CD4-positive, alpha-beta T cell treated with Interleukin-21 for 1 hour (primary cell): Measurements from ENCODE around the gene TRRAP.
"Not testable (repeated sequence)": the region's sequence is repeated elsewhere in the genome, so short reads cannot be mapped to it uniquely, and the experiment has no call there.

ENCODE experiments used
- DNase-seq: peaks from one replicate; pipeline ENCODE4 v3.0.0-alpha.2; 2020

TRRAP gene

DNA sequence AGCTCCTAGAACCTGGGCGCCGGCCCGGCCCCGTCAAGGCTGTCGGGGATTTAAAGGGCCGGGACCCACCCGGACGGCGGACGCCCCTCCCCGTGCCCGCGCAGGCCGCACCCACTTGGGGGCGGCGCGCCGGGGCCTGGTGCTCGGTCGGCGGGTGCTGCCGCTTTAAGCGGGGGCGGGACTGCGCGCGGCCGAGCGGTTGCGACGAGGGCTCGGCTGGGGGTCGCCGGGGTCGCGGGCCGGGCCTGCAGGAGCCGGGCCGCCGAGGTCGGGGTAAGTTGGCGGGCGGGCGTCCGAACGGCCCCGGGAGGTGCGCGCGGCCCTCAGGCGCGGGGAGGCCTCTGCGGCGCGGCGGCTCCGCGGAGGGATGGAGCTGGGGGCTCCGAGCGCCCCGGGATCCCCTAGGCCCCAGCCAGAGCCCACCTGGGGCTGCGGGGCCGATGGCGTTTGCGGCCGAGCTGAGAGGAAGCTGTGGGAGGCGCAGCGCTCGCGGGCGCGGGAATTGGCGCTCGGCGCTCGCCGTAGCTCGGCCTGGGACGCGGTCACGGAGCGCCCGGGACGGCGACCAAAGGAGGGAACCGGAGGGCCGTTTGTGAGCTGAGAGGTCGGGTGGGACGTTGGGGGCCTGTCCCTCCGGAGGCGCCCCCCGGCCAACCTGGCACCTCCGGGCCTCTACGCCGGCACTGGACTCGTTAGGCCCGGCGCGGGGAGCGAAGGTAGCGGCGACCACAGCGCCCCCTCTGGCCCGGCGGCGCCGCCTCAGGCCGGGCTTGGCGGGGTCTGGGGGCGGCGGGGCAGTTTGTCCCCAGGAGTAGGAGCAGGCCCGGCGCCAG is at the start of gene TRRAP:
TSS of gene TRRAP (plus strand) at position 168 of the 833 bp plus-strand sequence. CDS start 2,619 bp downstream, outside the sequence.
- DNase-seq: peak; percentile 79

DNA sequence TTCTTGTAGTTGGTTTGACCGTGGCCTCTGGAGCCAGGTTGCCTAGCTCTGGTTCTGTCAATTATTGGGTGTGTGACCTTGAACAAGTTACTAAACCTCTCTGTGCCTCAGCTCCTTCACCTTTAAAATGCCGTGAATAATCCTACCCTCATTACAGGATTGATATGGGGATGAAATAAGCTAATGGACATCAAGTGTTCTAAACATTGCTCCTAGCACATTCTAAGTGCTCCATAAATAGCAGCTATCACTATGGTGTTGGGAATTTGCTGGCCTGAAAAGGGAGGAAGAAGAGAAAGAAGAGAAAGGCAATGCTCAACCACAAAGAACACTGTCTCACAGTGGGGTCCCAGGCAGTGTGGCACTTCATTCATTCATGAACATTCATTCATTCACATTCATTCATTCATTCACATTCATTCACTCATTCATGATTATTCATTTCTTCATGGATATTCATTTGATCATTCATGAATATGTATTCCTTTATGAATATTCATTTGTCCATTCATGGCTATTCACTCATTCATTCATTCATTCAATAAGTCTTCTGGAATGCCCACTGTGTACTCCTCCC is 47.3 kb upstream of the TRRAP start:
- no peak for DNase-seq

DNA sequence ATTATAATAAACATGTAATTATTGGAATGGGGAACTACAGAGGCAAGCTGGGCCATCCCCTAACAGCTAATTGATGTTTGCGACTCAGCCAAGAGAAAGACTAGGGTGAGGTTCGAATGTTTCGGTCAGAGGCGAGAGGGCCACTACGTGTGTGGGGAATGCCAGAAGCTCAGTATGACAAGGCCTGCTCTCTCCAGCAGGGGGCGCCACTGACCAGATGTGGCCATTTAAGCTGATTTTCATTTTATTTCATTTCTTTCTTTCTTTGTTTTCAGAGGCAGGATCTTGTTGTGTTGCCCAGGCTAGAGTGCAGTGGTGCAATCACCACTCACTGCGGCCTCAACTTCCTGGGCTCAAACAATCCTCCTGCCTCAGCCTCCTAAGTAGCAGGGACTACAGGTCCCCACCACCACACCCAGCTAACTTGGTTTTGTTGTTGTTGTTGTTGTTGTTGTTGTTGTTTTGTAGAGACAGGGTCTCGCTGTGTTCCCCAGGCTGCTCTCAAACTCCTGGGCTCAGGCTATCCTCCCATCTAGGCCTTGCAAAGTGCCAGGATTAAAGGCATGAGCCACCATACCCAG is 46.6 kb upstream of the TRRAP start:
- peak; percentile 26 for DNase-seq

DNA sequence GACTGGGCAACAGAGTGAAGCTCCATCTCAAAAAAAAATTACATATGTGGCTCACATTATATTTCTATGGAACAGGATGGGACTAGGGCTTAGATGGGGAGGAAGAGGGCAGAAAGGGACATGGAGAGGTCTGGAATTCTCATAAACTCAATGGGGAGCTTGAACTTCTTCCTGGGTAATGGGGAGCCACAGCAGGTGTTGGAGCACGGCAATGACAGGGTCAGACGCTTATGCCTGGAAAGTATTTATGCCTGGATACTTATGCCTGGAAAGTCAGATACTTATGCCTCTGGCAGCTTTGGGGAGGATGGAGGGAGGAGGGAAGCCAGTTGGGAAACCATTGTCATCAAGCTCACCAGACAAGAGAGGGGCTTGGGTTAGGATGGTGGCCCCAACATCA is 45.3 kb upstream of the TRRAP start:
- no peak for DNase-seq

DNA sequence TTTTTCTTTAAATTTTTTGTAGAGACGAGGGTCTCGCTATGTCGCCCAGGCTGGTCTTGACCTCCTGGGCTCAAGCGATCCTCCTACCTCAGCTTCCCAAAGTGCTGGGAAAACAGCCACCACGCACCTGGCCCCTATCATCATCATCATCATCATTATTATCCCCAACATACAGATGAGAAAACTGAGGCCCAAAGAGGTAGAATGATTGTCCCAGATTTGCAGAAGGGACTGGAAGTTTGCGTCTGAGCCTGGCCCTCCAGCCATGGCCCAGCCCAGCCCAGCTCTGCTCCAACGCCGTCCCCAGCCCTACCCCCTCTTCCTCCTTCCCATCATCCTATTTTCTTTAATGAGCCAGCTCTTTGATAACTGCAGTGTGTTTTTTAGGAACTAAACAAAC is 43.4 kb upstream of the TRRAP start:
- DNase-seq: no peak

DNA sequence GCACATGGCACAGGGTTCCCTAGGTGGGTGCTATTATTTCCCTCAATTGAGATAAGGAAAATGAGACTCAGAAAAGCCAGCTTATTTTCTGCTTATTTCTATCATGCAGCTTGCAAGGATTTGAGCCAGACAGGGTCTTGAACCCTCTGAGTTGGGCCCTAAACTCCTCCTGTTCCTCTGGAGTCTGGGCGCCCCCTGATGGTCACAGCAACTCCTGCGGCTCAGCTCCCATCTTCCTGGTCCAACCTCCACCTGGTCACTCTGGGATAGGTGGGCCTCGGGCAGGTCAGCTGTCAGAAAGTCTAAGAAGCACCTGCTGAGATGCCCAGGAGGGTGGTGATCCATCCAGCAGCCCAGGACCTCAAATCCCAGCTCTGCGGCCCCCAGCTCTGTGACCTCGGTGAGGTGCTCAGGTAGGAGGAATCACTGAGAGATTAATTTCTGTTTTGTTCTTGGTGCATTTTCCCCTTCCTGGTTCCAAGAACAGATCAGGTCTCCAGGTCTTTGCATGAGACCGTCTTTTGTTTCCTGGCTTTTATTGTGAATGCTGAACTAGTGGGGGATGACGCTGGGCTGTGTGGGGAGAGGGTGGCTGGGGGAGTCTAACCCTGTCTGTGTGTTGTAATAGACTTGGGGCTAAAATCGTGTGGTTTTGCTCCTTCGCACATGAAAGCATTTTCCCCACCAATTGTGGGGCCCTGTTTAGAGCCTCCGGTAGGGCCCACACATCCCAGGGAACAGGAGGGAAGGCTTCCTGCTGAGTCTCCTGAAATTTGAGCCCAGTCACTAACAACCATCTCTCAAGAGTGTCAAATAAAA is 41.3 kb upstream of the TRRAP start:
- no peak for DNase-seq

DNA sequence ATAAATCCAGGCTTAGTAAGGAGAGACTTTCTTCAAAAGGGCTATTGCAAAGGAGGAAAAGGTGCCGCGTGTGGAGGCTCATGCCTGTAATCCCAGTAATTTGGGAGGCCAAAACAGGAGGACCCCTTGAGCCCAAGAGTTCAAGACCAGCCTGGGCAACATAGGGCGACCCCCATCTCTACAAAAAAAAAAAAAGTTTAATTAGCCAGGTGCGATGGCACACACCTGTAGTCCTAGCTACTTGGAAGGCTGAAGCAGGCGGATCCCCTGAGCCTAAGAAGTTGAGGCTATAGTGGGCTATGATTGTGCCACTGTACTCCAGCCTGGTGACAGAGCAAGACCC is 40.7 kb upstream of the TRRAP start:
- DNase-seq: no peak

DNA sequence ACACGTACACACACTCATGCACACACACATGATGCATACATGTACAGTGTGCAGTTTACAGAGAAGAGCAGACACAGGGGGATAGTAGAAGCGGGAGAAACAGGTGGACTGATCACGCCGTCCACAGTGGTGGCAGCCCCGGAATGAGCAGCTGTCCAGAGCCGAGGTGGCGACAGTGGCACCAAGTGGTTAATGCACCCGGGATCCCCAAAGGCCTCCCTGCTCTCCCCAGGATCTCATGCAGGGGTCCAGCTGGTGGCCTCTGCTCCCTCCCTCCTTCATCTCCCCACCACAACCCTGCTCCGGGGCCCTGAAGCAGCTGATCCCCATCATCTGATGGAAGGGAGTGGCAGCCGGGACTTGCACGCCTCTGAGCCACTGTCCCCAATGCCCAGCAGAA is 38.2 kb upstream of the TRRAP start:
- no peak for DNase-seq

DNA sequence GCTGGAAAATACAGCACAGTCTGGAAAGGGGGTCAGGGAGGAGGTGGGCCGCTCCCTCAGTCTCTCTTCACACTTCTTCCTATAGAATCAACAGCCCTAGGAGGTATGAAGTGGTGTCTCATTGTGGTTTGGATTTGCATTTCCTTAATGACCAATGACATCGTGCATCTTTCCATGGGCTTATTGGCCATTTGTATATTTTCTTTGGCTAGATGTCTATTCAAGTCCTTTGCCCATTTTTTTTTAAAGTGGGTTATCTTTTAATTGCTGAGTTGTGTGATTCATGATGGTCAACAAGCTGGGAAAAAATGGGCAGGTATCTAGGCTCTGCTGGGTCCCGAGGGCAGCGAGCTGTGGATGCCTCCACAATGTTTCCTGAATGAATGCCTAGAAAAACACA is 37.6 kb upstream of the TRRAP start:
- no peak for DNase-seq

DNA sequence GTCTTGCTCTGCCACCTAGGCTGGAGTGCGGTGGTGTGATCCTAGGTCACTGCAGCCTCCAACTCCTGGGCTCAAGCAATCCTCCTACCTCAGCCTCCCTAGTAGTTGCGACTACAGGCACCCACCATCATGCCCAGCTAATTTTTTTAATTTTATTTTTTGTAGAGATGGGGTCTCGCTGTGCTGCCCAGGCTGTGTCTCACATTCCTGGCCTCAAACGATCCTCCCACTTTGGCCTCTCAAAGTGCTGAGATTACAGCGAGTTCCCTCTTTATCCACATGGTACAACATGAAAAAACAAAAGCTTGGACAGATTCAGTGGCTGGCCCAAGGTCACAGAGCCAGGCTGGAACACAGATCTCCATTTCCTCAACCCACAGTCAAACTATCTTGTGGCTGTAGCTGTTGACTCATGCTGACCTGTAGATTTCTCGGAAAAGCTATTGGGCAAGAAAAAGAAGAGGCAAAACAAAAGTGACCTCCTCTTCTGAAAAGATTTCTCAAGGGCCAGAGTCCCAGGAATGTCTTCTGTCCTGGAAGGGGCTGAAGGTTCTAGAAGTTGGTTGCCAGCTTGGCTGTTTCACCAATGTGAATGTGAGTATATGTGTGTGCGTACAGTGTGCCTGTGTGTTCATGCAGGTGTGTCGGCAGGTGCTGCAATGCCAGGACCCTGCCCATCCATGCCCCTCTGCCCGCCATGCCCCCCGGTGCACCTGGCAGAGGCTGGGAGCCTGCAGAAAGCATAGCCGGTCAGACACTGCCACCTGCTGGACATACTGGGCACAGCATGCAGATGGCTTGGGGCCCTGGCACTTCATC is 36.9 kb upstream of the TRRAP start:
- peak; percentile 54 for DNase-seq

DNA sequence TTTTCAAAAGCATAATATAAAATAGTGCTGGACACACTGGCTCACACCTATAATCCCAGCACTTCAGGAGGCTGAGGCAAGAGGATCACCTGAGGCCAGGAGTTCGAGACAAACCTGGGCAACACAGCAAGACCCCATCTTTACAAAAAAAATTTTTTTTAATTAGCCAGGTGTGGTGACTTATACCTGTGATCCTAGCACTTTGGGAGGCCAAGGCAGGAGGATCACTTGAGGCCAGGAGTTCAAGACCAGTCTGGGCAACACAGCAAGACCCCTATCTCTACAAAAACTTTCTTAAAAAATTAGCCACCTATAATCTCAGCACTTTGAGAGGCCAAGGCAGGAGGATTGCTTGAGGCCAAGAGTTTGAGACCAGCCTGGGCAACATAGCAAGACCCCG is 35.8 kb upstream of the TRRAP start:
- DNase-seq: not testable (repeated sequence)

DNA sequence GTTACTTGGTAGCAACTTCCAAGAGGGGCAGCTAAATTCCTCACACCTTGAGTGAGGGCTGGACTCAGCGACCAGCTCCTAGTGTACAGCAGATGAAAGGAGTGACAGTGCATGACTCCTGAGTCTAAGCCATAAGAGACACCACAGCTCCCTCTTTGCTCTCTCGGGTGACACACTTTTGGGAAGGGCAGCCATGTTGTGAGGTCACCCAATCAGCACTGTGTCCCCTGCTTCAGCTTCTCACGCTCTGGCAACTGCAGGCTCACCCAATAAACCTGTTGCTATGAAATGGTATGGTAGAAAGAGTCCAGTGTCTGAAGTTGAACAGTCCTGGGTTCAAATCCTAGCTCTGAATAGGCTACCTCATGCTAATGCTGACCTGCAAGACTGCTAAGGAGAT is 29.4 kb upstream of the TRRAP start:
- DNase-seq: no peak

DNA sequence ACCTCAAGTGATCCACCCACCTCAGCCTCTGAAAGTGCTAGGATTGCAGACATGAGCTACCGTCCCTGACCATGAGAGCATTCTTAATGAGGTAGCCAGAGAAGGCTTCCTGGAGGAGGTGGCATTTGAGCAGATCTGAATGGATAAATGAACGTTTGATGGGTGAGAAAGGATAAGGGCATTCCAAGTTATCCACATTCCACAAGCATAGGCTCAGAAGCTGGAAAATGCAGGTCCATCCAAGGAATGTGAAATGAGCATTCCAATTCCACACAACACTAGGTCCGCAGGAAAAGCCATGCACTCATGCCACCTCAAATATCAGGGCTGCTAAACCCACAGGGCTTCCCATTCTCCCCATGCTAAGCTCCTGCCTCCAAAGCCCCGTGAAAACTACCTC is 25.5 kb upstream of the TRRAP start:
- DNase-seq: no peak

DNA sequence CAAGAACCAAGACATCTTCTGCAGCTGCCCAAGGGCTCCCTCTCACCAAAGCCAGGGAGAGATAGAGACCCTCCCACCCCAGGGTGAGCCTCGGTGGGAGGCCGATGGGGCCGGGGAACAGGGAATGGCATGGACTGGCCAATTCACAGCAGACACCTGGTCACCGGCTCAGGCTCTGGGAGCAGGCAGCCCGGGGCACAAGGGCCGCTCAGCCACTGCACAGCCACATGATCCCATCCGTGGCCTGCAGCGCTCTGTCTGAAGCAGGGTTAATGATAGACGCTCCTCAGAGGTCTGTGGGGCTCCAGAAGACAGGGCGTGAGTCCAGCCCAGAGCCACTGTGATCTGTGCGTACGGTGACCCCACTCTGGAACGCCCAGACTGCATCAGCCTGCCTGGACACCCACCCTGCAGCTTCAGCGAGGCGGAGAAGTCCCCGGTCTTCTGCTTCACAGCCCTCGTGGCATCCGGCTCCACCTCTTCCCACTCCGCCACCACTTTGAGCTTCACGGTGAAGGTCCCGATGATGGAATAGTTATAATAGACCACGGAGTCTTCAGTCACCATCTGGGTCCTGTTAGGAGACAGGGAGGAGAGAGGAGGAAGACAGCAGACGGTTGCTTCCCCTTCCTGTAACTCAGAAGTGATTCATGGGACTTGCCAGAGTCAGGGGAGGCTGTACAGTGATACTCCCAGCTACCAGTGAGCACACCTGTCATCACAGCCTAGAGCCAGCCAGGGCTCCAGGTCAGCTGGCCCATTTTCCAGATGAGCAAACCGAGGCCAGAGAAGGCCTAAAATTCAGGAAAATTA is 22.5 kb upstream of the TRRAP start:
- no peak for DNase-seq

DNA sequence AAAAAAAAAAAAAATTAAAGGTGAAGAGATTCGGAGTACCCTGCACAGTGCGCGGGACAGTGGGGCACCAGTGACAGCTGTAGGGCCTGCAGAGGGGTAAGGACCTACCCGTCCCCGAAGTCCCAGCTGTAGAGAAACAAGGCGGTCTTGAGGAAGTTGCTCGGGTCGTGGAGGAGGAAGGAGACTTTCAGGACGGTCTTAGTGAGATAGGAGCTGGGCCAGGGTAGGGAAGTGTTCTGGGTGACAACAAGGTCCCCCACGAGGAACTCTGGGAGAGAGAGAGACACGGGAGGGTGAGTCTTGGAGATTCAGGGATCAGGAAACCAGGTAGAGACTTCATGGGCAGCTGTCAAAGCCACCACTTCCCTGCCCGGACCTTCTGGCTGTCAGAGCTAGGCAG is 18.3 kb upstream of the TRRAP start:
- no peak for DNase-seq

DNA sequence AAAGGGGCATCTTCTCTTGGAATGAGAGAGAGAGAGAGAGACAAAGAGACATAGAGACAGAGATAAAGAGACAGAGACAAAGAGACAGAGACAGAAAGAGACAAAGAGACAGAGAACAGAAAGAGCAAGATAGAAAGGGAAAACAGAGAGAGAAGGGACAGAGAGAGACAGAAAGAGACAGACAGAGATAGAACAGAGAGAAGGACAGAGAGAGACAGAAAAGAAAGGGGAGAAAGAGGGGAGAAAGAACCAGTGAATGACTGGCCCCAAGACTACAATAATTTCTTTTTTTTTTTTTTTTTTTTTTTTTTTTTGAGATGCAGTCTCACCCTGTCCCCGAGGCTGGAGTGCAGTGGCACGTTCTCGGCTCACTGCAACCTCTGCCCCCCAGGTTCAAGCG is 16.1 kb upstream of the TRRAP start:
- DNase-seq: no peak

DNA sequence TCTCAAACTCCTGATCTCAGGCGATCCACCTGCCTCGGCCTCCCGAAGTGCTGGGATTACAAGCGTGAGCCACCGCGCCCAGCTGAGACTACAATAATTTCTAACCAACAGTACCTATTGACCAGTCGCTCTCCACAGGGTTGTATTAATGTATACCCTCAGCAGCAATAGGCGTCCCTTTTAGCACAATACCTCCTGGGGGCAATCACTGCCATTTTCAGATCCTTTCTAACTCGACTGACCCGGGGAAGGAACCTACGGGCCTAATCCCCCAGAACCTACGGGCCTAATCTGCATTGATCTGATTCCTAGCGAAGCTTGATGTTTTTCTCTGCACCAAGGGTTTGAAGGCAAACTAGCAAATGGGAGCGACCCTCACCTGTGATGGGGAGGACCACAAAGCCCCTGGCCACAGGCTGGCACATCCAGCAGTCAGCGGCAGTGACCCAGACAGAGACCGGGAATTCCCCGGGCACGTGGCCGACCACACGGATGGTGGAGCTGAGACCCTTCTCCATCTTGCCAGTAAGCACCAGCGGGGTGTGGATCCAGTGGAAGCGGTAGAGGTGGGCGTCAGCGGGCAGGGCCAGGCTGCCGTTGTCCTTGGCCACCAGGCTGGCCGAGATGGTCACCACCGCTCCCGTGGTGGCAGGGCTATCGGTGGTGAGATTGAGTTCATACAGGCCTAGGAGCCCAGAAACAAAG is 15.5 kb upstream of the TRRAP start:
- no peak for DNase-seq

DNA sequence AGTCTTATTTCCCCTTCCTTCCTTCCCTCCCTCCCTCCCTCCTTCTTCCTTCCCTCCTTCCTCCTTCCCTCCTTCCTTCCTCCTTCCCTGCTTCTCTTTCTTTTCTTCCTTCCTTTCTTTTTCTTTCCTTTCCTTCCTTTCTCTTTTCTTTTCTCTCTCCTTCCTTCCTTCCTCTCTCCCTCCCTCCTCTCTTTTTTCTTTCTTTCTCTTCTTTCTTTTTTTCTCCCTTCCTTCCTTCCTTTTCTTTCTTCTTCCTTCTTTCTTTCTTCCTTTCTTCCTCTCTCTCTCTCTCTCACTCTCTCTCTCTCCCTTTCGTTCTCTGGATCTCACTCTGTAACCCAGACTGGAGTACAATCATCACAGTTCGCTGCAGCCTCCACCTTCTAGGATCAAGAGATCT is 14.7 kb upstream of the TRRAP start:
- no peak for DNase-seq

DNA sequence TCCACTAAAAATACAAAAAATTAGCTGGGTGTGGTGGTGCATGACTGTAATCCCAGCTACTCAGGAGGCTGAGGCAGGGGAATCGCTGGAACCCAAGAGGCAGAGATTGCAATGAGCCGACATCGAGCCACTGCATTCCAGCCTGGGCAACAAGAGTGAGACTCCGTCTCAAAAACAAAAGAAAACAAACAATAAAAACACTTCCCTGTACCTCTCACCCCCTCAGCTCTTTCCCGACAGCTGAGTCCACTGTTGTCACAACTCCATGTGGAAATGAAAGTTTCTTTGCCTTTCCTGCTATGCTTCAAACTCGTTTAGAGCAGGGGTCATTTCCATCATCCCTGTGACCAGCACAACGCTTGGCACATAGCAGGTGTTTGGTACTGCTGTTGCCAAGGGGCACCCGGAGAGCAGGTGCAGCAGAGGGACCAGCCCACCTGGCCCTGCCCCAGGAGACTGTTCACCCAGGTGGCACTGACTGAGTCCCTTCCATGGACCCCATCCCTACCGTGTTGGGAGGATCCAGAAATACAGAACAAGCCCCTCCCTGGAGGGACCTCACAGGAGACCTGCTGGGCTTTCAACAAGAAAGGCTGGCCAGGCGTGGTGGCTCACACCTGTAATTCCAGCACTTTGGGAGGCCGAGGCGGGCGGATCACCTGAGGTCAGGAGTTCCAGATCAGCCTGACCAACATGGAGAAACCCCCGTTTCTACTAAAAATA is 13.4 kb upstream of the TRRAP start:
- no peak for DNase-seq

DNA sequence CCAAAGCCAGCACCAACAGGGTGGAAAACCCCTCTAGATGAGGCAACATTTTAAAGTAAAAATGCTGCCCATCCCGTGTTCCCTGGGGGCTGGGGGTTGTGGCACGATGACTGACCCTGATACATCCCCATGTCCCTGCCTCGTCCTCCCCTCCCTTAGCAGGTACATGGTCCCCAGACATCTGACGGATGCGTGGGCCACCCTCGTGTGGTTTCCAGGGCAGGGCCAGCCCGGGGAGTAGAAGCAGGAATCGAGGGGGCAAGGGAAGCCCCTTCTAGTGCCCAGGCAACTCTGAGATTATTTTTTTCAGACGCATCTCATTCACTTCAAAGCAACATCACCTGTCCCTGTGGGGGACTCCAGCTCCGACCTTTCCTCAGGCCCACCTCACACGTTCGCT is 12.0 kb upstream of the TRRAP start:
- no peak for DNase-seq

DNA sequence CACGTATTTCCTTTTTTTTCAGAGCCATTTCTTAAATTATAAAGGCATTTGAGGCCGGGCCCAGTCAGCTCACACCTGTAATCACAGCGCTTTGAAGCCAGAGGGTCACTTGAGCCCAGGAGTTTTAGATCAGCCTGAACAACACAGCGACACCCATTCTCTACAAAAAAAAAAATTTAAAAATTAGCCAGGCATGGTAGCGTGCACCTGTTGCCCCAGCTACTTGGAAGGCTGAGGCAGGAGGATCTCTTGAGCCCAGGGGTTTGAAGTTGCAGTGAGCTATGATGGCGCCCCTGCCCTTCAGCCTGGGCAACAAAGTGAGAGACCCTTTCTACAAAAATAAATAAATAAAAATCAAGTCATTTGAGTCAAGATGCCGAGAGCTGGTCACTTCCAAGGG is 11.6 kb upstream of the TRRAP start:
- DNase-seq: no peak
